ENCODE data around the gene RPL13. TPM values are rescaled to one million over a fixed set of nuclear protein-coding genes. Genes with fewer than 3 reads are reported as not detected.

Gene RPL13
- 1,000 to 10,000 TPM in 4 of 10 donors, 100 to 1,000 TPM in 6; 786 to 1,426 (median 935) TPM for total RNA-seq
- 1,000 to 10,000 TPM; 3,221 to 7,398 TPM for polyA plus RNA-seq
- long read RNA-seq, donor 1, full-length matches to known transcripts = 550 of 576 reads
- long read RNA-seq, donor 1, partial matches to known transcripts = 9 of 576 reads
- long read RNA-seq, donor 1, other reads (novel, unspliced or antisense) = 17 of 576 reads
- long read RNA-seq, donor 2, full-length matches to known transcripts = 536 of 567 reads
- long read RNA-seq, donor 2, partial matches to known transcripts = 16 of 567 reads
- long read RNA-seq, donor 2, other reads (novel, unspliced or antisense) = 15 of 567 reads
- long read RNA-seq, donor 3, full-length matches to known transcripts = 166 of 203 reads
- long read RNA-seq, donor 3, partial matches to known transcripts = 27 of 203 reads
- long read RNA-seq, donor 3, other reads (novel, unspliced or antisense) = 10 of 203 reads

DNA sequence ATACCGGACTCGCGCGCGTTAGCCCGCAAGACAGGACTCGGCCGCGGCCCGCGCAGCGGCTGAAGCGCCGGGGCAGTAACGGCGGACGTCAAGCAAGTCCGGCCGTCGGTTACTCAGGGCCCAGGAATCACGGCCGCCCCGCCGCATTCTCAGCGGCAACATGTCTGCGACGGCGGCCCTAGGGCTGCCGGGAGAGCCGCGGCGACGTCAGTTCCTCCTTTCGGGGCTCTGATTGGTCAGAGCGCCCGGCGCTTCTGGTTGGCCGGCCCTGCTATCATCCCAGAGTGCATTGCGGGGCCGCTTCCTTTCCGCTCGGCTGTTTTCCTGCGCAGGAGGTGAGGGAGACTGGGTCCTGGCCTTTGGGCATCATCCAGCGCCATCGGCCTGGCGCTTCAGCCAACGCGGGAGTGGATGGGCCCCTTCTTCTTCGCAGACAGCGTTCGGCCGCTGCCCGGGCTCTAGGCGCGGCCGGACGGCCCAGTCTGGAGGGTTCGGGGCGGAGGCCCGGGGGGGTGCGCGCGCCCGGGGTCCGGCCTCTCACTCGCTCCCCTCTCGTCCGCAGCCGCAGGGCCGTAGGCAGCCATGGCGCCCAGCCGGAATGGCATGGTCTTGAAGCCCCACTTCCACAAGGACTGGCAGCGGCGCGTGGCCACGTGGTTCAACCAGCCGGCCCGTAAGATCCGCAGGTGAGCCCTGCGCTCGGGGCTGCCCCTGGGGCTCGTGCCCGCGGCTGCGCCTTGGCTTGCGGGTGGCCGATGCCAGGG lies at the start of gene RPL13:
Gene RPL13 (plus strand): TSS at position 305 of the 764 bp plus-strand sequence. CDS start 278 bp downstream, at position 583.
- Histone ChIP-seq H3K4me3 (peak within 1 kb of the TSS; percentile 70 to 98 (median 84)), H3K36me3 (peaks cover 0 to 63% (median 35%) of the 10 kb centered on the region in 9 donors), H3K9me3 (no peaks in the 10 kb centered on the region), H3K4me1 (peaks cover 21 to 68% (median 52%) of the 10 kb centered on the region in 9 donors), H3K27ac (peak within 1 kb of the TSS; percentile 85 to 99 (median 96)), H3K27me3 (no peaks in the 10 kb centered on the region)
- WGBS, 2 donors = 1% methylated on average over 69 to 87 of the region's 87 CpGs
- intact Hi-C loops (cut with DNase I) = loop anchor here in 3 of 10 donors (5.0 to 10.0 kb wide), 4 partner anchors 56 to 318 kb away; partner anchors contain the start of genes SPG7 (in 1 of the 3), VPS9D1 (in 1 of the 3) and ZNF276 (in 1 of the 3)
- TF ChIP-seq, protein P1, sequence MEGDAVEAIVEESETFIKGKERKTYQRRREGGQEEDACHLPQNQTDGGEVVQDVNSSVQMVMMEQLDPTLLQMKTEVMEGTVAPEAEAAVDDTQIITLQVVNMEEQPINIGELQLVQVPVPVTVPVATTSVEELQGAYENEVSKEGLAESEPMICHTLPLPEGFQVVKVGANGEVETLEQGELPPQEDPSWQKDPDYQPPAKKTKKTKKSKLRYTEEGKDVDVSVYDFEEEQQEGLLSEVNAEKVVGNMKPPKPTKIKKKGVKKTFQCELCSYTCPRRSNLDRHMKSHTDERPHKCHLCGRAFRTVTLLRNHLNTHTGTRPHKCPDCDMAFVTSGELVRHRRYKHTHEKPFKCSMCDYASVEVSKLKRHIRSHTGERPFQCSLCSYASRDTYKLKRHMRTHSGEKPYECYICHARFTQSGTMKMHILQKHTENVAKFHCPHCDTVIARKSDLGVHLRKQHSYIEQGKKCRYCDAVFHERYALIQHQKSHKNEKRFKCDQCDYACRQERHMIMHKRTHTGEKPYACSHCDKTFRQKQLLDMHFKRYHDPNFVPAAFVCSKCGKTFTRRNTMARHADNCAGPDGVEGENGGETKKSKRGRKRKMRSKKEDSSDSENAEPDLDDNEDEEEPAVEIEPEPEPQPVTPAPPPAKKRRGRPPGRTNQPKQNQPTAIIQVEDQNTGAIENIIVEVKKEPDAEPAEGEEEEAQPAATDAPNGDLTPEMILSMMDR (IDR thresholded peaks at IDR 0.05) = peak in 1 of 9 donors; percentile 18
- peak; percentile 93 to 98 (median 97) for ATAC-seq
- peak; percentile 94 to 95 for DNase-seq

DNA sequence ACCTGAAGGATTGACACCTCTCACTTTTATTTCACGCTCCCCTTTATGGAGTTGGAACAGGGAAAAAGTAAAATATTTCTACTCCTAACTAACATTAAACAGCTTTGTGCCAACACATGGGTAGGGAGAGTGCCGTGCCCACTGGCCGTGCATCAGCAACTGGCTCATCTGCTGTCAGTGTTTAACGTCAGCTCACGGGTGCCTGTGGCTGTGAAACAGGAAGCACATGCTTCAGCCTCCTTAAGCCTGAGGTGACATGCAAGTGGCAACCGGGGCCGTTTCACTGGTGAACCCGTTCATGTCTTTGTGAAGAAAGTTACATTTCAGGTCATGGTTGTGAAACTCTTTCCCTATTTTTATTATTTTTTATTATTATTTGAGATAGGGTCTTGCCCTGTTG lies 49.1 kb upstream of the RPL13 start:
- TF ChIP-seq, protein P1 (IDR thresholded peaks at IDR 0.05) = no peak
- no peak for ATAC-seq
- Histone ChIP-seq H3K27me3 (no peaks in the 10 kb centered on the region), H3K27ac (no peak overlapping the region), H3K4me1 (peaks cover 9 to 34% (median 29%) of the 10 kb centered on the region in 9 donors), H3K36me3 (peaks cover 0 to 62% (median 50%) of the 10 kb centered on the region in 9 donors), H3K9me3 (no peaks in the 10 kb centered on the region), H3K4me3 (no peak overlapping the region)
- intact Hi-C loops (cut with DNase I) = loop anchor here in 1 of 10 donors (5.0 kb wide), 1 partner anchor 174 kb away; no protein-coding TSS in a partner anchor
- DNase-seq = no peak
- 64 to 67% methylated on average over 8 of the region's 8 CpGs for WGBS, 2 donors

DNA sequence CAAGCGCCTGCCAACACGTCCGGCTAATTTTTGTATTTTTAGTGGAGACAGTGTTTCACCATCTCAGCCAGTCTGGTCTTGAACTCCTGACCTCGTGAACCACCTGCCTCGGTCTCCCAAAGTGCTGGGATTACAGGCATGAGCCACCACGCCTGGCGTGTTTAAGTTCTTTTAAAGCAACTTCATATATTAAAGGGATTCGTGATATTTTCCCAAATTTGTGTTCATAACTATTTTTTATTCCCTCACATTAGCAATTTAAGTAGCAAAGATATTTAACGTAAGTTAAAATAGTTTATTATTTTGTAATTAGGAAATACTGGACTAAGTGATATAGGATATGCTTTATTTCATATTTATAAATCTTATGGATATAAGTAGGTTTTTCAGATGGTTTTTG lies 48.0 kb upstream of the RPL13 start:
- DNase-seq (no peak), ATAC-seq (no peak)
- Histone ChIP-seq H3K9me3 (no peaks in the 10 kb centered on the region), H3K4me3 (no peak overlapping the region), H3K27me3 (no peaks in the 10 kb centered on the region), H3K4me1 (peaks cover 0 to 23% (median 18%) of the 10 kb centered on the region in 9 donors), H3K27ac (no peak overlapping the region), H3K36me3 (peaks cover 0 to 73% (median 54%) of the 10 kb centered on the region in 9 donors)
- intact Hi-C loops (cut with DNase I) = loop anchor here in 1 of 10 donors (5.0 kb wide), 1 partner anchor 175 kb away; no protein-coding TSS in a partner anchor
- TF ChIP-seq, protein P1 (IDR thresholded peaks at IDR 0.05) = no peak
- WGBS, 2 donors = 93 to 94% methylated on average over 9 of the region's 9 CpGs

DNA sequence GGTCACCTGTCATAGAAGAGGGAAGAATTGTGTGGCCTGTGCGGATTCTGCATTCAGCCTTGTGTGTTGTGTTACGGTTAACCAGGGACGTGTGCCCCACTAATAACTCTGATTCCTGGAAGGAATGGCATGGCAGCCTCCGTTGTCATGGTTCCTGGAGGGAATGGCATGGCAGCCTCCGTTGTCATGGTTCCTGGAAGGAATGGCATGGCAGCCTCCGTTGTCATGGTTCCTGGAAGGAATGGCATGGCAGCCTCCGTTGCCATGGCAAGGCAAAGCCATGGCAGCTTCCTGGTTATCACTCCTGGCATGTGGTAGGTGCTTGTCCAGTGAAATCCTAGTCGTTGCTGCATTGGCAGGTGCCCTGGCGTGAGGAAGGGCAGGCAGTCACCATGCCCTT lies 43.4 kb upstream of the RPL13 start:
- intact Hi-C loops (cut with DNase I) = no loop called here
- no peak overlapping the region for H3K27ac ChIP-seq
- no peak for ATAC-seq

More for the DNA sequence above, 43.4 kb upstream of the RPL13 start:
- Histone ChIP-seq H3K27me3 (no peaks in the 10 kb centered on the region), H3K9me3 (no peaks in the 10 kb centered on the region), H3K4me1 (no peaks in the 10 kb centered on the region), H3K36me3 (peaks cover 0 to 100% (median 54%) of the 10 kb centered on the region in 9 donors), H3K4me3 (no peak overlapping the region)
- TF ChIP-seq, protein P1 (IDR thresholded peaks at IDR 0.05) = no peak
- no peak for DNase-seq
- 68 to 80% methylated on average over 9 of the region's 9 CpGs for WGBS, 2 donors

Data from heart right ventricle (tissue), 16 donors.